Measurements from ENCODE around the gene CA4. TPM values are rescaled to one million over a fixed set of nuclear protein-coding genes. Genes with fewer than 3 reads are reported as not detected.
A peak's percentile ranks its signal among the peaks of the same experiment; 100 is the strongest.
"Not testable (repeated sequence)": the region's sequence is repeated elsewhere in the genome, so short reads cannot be mapped to it uniquely, and the experiment has no call there.

CA4 gene
- total RNA-seq, 1 experiment from 2014 or later = not detected

- no peak for DNase-seq (ENCODE audit: low read depth)
These were observed 24.3 kb downstream of the CA4 start for GRCh38 chr17:60174035-60174434.

- DNase-seq (ENCODE audit: low read depth) = not testable (repeated sequence)
These were observed 25.0 kb downstream of the CA4 start for GRCh38 chr17:60174767-60175166.

- not testable (repeated sequence) for DNase-seq (ENCODE audit: low read depth)
These were observed 27.0 kb downstream of the CA4 start for GRCh38 chr17:60176763-60177162.

- DNase-seq (ENCODE audit: low read depth) = not testable (repeated sequence)
These were observed 28.4 kb downstream of the CA4 start for GRCh38 chr17:60178180-60178579.

- DNase-seq (ENCODE audit: low read depth) = not testable (repeated sequence)
These were observed 30.6 kb downstream of the CA4 start for GRCh38 chr17:60180380-60180779.

- DNase-seq (ENCODE audit: low read depth) = not testable (repeated sequence)
These were observed 36.6 kb downstream of the CA4 start for GRCh38 chr17:60186372-60186771.

GRCh38 chr17:60186846-60187745, 37.3 kb downstream of the CA4 start:
- peak; percentile 8 for DNase-seq (ENCODE audit: low read depth)

- DNase-seq (ENCODE audit: low read depth) = no peak
These were observed 39.0 kb downstream of the CA4 start for GRCh38 chr17:60188759-60189158.

- not testable (repeated sequence) for DNase-seq (ENCODE audit: low read depth)
These were observed 40.3 kb downstream of the CA4 start for GRCh38 chr17:60190032-60190431.

GRCh38 chr17:60193032-60193431, 43.3 kb downstream of the CA4 start:
- not testable (repeated sequence) for DNase-seq (ENCODE audit: low read depth)

GRCh38 chr17:60193482-60193881, 43.7 kb downstream of the CA4 start:
- no peak for DNase-seq (ENCODE audit: low read depth)

- DNase-seq (ENCODE audit: low read depth) = not testable (repeated sequence)
These were observed 44.4 kb downstream of the CA4 start for GRCh38 chr17:60194141-60194540.

- not testable (repeated sequence) for DNase-seq (ENCODE audit: low read depth)
These were observed 48.9 kb downstream of the CA4 start for GRCh38 chr17:60198630-60199029.

GRCh38 chr17:60205782-60206181, 56.0 kb downstream of the CA4 start:
- DNase-seq (ENCODE audit: low read depth) = not testable (repeated sequence)

- DNase-seq (ENCODE audit: low read depth) = not testable (repeated sequence)
These were observed 58.5 kb downstream of the CA4 start for GRCh38 chr17:60208302-60208701.

Other genes starting within 250 kb of the CA4 start
- gene RNFT1, start 185.2 kb upstream of the CA4 start, total RNA-seq (2014; rRNA removed; shearing (Covaris generic)) = 18.2 and 25.4 TPM in 2 replicates
- gene HEATR6, start 71.1 kb upstream of the CA4 start, total RNA-seq (2014; rRNA removed; shearing (Covaris generic)) = 10.4 and 14.7 TPM in 2 replicates
- 21.4 and 25.0 TPM in 2 replicates for gene USP32, start 242.2 kb downstream of the CA4 start, total RNA-seq (2014; rRNA removed; shearing (Covaris generic))